NB4 (cell line): ENCODE data around the gene KCNAB1.
"Not testable (repeated sequence)": the region's sequence is repeated elsewhere in the genome, so short reads cannot be mapped to it uniquely, and the experiment has no call there.

Experiments
- CTCF ChIP-seq: IDR thresholded peaks from one replicate; pipeline ENCODE4 v1.5.1; 2012; ENCODE audit warnings: low read depth, low read length
- MAX ChIP-seq: IDR thresholded peaks from 2 replicates; pipeline ENCODE4 v1.6.1; 2011; ENCODE audit warnings: low read depth, low read length
- POLR2A ChIP-seq: IDR thresholded peaks from 2 replicates; pipeline ENCODE4 v1.6.1; 2011; ENCODE audit warnings: mild to moderate bottlenecking; ENCODE audit not compliant: insufficient read length; ENCODE audit errors: extremely low read depth

GRCh38 chr3:156284637-156285036 is 164.3 kb downstream of the KCNAB1 start:
- not testable (repeated sequence) for TF ChIP-seq CTCF, POLR2A, MAX
